Frontal cortex (tissue), 4 donors: ENCODE measurements around the gene CELF4. TPM values are rescaled to one million over a fixed set of nuclear protein-coding genes. Genes with fewer than 3 reads are reported as not detected.

Experiments
- DNase-seq, 2 donors: peaks; one replicate each; pipeline ENCODE4 v3.0.0; 2012; ENCODE audit warnings: low spot score in 2 of 2
- FAIRE-seq: peaks from 2 replicates; lab custom pipeline; 2012; peaks lifted over from hg19 to GRCh38; lab: Jason Lieb, UNC
- total RNA-seq: library from RNA; depleted of rRNA; stranded (reverse); fragments of >200 nt; gene quantifications from one replicate; pipeline ENCODE4 v1.2.3, GENCODE V29; 2014
- donor health status: control.
- donor health status: control.
- donor health status: control.

The CELF4 gene
- total RNA-seq, 1 donor from 2014 or later = 92.9 TPM

DNA sequence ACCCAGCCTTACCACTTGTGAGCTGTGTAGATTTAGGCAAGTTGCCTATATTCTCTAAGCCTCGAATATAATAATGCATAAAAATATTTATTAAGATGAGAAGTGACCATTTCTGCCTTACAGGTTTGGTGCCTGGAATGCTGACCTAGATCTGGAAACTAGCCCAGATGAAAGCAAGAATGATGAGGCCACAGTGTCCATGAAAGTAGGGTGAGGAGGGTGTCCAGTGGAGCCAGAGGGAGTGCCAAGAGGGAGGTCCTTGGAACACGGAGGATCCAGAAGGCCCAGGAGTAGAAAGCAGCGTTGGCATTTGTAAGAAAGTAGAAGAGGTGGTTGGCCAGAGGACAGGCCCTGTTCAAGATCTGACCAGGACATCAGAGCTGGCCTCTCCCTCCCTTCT is 334.3 kb downstream of the CELF4 start:
- FAIRE-seq (no peak), DNase-seq (no peak)

DNA sequence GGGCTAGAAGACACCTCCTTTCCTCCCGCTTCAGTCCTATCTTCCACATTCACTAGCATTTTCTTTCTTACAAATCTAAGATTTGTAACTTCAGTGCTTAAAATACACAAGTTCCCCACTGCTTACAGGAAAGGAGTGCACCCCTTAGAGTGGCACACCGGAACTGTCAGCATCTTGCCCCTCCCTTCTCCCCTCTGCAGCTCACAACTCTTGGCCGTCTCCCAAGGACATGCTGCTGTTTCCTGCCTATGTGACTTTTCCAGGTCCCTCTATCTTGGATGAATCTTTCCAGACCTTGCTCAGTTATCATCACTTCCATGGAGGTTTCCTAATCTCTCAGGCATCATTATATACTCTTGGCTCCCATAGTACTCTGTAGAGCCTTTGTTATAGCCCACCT is 334.8 kb downstream of the CELF4 start:
- FAIRE-seq (no peak), DNase-seq (no peak)

DNA sequence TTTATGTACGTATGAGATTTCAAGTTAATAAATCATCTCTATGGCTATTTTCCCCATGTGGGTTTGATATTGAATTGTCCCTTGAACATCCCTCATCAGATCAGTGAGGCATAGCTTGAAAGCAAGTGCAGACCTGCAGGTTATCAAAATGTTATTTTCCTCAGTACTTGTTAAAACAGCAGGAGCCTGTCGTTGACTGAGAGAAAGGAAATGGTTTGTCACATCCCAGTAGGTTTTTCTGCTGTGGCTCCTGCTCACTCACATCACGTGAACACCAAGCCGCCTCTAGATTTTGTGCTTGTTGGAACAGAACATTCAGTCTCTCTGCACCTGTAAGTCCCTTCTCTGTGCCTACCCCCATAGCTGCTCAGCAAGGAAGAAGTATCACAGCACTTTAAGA is 340.3 kb downstream of the CELF4 start:
- FAIRE-seq = no peak
- no peak for DNase-seq

DNA sequence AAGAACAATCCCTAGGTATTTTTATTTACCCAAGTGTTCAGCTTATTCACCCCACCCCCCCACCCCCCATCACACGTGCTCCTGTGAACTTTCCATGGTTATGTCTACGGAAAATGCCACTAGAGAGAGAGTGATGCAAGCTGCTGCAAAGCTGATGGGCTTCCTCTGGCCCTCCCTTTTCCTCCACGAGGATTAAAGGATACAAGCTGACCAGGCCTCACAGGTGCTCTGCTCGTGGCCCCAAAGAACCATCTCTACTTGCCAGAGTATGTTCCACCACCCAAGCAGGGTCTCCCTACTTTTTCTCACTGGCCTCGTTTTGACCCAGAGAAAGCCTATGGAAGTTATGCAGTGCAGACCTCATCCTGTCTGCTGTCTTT is 342.6 kb downstream of the CELF4 start:
- DNase-seq (no peak), FAIRE-seq (no peak)

DNA sequence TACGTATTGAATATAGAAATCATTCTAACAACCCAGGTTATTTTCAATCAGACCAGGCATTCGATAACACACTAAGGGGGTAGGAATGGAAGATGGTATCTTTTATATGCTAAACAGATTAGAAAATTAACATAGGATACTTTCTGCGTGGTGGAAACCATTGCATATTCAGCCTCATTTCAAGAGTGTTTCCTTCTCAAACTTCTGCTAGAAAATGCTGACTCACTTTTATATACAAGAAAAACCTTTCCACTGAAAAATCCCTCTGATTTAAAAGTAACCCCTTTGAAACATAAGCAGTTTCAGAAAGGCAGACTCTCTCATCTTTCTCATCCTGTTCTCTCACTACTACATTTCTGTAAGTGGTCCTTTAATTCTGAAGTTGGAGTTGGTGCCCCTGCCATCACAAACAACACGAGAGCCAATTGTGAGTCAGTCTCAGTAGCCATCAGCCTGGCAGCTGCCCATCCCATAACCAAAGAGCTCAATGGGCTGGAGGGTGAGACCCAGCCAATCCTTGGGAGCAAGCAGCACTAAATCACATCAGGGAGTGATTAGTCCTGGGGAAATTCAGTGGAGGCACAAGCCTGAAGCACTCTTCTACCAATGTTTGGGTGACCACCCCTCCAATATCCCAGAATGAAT is 343.1 kb downstream of the CELF4 start:
- no peak for FAIRE-seq
- no peak for DNase-seq

DNA sequence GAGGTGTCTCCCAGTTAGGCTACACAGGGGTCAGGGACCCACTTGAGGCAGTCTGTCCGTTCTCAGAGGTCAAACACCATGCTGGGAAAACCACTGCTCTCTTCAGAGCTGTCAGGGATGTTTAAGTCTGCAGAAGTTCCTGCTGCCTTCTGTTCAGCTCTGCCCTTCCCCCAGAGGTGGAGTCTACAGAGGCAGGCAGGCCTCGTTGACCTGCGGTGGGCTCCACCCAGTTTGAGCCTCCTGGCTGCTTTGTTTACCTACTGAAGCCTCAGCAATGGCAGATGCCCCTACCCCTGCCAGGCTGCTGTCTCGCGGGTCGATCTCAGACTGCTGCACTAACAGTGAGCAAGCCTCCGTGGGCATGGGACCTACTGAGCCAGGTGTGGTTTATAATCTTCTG is 346.3 kb downstream of the CELF4 start:
- FAIRE-seq = no peak

DNA sequence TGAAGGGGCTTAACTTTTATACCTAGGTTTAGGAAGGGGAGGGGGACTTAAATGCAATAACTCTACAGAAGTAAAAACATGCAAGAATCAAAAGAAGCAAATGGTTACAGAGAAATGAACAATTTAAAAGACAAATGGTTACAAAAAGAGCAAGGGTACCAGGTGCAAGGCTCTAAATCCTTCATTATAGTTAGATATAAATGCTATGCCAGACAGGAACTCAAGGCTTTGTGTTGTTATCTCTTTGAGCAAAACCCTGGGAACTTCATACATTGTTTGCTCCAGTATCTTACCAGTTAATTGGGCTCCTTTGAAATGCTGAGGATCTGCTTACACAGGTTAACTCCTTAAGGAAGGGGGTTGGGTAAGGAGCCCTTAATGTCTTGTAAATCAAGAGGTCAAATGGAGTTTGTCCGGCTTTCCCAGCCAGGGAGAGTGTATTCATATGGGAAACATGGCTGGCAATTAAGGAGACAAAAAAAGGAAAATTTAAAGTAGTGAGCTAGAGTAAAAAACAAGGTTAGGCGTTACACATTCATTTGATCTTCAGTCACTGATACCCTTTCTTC is 347.5 kb downstream of the CELF4 start:
- FAIRE-seq (no peak), DNase-seq (no peak)

More for the DNA sequence above, 346.3 kb downstream of the CELF4 start:
- no peak for DNase-seq

DNA sequence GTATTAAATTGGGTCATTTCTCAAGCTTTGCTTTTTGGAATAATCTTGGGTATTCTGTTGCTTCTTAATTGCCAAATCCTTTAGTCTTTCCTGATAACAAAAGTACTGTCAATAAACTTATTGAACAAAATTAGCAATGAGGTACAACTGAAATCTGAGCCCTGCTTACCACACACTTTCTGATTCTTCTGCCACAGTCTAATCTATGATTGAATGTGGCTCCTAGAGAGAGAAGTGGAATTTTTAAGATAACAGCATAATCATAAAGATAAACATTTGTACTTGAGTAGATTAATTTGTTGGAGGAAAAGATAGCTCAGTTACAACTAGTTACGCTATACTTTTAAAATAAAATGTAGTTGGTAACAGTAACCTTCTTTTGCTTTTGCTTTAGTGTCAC is 354.8 kb downstream of the CELF4 start:
- FAIRE-seq (no peak), DNase-seq (no peak)

DNA sequence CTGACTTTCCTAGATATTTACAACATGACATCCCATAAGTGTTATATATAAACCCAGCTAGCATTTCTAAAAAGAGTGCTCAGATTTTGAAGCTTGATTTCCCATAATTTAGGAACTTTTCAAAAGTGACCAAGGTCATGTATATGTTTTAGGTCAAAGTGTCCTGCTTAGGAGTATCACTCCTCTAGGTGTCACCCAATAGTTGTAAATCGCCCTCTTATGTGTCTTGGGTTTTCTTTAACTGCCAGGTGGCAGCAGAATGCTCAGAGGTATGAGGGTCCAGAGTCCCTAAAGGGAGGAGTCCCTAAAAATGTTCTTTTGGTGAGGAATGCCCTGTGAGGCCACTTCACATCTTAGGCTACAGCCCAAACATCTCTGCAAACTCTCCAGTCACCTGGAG is 358.3 kb downstream of the CELF4 start:
- FAIRE-seq (no peak), DNase-seq (no peak)

DNA sequence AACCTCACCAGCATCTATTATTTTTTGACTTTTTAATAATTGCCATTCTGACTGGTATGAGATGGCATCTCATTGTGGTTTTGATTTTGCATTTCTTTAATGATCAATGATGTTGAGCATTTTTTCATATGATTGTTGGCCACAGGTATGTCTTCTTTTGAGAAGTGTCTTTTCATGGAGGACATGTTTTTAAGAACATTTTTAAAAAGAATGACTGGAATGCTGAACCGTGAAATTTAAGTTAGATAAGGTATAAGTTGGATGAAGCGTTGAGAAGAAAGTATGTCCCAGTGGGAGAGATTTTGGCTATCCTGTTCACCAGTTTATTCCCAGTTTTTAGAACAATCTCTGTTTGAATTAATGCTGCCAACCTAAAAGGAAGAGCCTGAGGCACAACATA is 365.9 kb downstream of the CELF4 start:
- DNase-seq (no peak), FAIRE-seq (no peak)
